ENCODE data around the gene THSD4.

DNA sequence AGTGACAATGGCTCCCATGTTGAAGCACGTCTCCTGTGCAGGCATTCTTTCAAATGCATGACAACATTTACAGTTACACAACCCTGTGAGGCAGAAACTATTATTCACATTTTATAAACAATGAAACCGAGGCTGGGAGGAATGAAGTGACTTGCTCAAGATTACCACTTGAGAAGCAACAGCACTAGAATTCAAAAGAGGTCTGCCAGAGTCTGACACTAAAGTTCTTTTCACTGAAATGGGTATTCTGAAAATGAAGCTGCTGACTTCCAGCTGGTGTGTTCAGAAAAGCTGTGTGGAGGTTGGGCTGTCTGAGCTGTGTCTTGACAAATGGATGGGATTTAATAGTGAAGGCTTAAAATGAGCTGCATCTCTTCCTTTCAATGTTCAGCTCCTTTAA is 104.4 kb downstream of the THSD4 start:
- TF ChIP-seq, protein P1, sequence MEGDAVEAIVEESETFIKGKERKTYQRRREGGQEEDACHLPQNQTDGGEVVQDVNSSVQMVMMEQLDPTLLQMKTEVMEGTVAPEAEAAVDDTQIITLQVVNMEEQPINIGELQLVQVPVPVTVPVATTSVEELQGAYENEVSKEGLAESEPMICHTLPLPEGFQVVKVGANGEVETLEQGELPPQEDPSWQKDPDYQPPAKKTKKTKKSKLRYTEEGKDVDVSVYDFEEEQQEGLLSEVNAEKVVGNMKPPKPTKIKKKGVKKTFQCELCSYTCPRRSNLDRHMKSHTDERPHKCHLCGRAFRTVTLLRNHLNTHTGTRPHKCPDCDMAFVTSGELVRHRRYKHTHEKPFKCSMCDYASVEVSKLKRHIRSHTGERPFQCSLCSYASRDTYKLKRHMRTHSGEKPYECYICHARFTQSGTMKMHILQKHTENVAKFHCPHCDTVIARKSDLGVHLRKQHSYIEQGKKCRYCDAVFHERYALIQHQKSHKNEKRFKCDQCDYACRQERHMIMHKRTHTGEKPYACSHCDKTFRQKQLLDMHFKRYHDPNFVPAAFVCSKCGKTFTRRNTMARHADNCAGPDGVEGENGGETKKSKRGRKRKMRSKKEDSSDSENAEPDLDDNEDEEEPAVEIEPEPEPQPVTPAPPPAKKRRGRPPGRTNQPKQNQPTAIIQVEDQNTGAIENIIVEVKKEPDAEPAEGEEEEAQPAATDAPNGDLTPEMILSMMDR (IDR thresholded peaks at IDR 0.05; ENCODE audit: poor library complexity, severe bottlenecking): no peak
- TF ChIP-seq EZH2 (IDR thresholded peaks at IDR 0.05; ENCODE audit: borderline replicate concordance, insufficient read depth, low read length, poor library complexity, severe bottlenecking): no peak
- no peak for TF ChIP-seq POLR2AphosphoS5 (IDR thresholded peaks at IDR 0.05)
- no peak for TF ChIP-seq RAD21 (conservative IDR thresholded peaks at IDR 0.05)
- no peak for TF ChIP-seq EP300 (conservative IDR thresholded peaks at IDR 0.05; ENCODE audit: poor library complexity, severe bottlenecking)
- TF ChIP-seq, protein P2, sequence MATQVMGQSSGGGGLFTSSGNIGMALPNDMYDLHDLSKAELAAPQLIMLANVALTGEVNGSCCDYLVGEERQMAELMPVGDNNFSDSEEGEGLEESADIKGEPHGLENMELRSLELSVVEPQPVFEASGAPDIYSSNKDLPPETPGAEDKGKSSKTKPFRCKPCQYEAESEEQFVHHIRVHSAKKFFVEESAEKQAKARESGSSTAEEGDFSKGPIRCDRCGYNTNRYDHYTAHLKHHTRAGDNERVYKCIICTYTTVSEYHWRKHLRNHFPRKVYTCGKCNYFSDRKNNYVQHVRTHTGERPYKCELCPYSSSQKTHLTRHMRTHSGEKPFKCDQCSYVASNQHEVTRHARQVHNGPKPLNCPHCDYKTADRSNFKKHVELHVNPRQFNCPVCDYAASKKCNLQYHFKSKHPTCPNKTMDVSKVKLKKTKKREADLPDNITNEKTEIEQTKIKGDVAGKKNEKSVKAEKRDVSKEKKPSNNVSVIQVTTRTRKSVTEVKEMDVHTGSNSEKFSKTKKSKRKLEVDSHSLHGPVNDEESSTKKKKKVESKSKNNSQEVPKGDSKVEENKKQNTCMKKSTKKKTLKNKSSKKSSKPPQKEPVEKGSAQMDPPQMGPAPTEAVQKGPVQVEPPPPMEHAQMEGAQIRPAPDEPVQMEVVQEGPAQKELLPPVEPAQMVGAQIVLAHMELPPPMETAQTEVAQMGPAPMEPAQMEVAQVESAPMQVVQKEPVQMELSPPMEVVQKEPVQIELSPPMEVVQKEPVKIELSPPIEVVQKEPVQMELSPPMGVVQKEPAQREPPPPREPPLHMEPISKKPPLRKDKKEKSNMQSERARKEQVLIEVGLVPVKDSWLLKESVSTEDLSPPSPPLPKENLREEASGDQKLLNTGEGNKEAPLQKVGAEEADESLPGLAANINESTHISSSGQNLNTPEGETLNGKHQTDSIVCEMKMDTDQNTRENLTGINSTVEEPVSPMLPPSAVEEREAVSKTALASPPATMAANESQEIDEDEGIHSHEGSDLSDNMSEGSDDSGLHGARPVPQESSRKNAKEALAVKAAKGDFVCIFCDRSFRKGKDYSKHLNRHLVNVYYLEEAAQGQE (IDR thresholded peaks at IDR 0.05; ENCODE audit: borderline replicate concordance): no peak
- TF ChIP-seq SMC3 (conservative IDR thresholded peaks at IDR 0.05; ENCODE audit: poor library complexity): no peak
- TF ChIP-seq TAF1 (IDR thresholded peaks at IDR 0.05; ENCODE audit: low read depth): no peak

Data from neural cell (in vitro differentiated cells).